Central memory CD4-positive, alpha-beta T cell (primary cell): ENCODE data around the gene SLC17A2.
A peak's percentile ranks its signal among the peaks of the same experiment; 100 is the strongest.

ENCODE experiments used
- DNase-seq: peaks from one replicate; pipeline ENCODE4 v3.0.0; 2022

The SLC17A2 gene

DNA sequence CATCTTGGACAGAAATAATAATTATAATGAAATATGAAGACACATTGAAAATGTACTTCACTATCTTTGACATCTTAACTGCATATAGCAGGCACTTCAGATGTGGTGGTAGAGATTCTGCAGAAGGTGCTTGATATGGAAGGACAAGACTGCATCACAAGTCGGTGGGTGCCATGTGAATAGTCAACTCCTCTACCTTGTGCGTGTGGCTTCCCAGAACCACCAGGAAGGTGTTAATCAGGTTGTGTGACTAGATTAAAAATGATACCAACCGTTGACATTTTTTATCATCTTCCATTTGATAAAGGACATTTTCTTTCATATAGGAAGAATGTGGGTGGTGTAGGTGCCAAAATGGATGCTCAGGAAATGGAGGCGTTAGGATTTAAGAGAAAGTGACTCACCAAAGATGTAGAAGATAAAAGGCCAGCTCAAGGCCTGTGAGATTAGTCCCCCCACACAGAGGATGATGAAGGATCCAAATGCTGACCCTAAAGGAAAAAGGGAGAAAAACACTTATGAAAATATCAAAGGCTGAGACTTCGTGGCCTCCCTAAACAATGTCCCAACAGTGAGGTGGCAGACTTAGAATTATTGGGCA, 12.3 kb downstream of the SLC17A2 start:
- DNase-seq = no peak

DNA sequence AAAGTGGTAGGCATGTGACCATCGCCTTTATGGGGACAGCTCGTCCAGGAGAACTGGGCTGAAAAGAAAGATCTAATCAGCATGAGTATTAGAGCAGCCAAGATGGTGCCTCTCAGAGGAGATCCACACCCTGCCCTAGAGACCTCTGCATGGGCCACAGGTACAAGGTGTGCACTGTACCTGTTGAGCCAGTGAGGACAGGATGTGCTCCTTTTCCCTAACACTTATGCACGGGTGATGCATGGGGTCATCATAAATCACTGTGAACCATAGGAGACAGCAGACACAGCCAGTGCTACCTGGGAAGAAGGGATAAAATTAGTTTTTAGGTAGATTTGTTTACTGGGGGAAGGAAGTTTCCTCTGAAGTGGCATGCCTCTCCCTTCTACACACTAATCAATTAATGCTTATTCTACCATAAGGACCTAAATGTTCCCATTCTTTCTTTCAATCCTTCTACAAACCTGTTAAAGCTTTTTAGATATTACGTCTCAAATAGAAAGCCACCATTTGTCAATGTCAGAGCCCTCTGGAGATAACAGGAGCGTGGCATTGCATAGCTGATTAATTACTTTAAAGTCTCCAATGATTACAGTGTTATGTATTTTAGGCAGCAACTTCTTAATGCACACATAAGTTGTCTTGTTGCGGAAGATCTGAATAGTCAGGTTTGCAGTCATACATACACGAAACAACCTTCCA, 13.6 kb downstream of the SLC17A2 start:
- DNase-seq = no peak

DNA sequence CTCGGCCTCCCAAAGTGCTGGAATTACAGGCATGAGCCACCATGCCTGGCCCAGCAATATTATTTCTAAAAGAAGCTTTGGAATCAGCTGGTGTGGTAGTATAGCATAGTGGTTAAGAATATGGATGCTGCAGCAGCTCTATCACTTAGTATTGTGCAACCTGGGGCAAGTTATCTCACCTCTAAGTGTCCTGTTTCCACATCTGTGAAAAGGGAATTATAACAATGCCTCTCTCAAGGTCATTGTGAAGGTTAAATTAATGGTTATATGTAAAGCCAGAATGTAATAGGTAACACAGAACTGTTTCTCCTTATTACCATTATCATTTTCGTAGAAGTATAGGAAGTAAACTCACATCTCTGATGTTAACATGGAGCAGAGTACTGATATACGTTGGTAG, 14.2 kb downstream of the SLC17A2 start:
- no peak for DNase-seq

DNA sequence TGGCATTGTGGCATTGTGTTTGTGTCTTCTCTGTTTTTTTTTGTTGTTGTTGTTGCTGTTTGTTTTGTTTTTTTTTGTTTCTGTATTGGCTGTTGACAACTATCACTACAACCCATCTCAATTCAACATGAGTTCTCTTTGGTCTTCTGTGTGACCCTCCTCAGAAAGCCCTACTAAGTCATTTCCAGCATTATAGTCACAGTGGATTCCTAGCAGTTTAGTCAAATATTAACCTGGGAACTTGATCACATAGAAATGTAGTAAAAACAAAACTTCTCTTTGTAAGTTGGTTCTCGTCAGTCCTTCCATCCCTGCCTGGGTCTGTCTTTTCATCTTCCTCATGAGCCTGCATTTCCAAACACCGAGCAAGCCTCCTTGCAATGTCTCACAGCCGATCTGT, 16.8 kb downstream of the SLC17A2 start:
- no peak for DNase-seq

DNA sequence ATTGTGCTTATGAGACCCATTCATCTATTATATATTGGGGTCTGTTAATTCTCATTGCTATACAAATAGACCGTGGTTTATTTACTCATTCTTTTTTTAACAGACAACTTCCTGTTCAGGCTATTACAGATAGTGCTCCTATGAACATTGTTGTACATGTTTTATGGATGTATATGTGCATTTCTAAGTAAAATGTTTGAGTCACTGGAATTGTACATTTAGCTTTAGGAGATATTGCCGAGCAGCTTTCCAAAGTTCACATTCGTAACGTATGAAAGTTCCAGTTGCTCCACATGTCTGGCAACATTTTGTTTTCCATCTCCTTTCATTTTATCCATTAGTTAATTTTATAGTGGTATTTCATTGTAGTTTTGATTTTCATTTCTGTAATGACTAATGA, 19.1 kb downstream of the SLC17A2 start:
- no peak for DNase-seq

DNA sequence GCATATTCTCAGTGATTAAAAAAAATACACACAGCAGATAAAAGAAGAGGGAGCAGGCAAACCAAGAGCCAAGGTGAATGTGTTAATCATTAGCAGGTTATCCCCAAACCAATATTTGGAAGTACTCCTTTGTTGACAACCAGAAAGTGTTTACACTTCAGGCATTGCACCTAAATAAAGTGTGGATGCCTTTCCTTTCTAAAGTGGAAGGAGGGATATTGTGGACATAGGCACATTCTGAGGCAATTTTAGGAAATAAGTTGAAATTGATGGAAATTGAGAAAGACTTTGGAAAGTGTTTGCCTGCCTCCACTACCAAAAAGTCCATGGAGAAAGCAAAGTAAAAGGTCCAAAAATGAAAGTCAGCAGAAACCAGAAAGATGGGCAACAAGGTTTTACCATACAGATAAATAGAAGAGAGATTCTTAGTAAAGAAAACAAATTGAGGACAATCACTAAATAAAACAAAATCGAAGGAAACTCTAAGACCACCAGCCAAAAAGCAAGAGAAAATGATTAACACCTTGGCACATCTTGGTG, 22.9 kb downstream of the SLC17A2 start:
- no peak for DNase-seq

DNA sequence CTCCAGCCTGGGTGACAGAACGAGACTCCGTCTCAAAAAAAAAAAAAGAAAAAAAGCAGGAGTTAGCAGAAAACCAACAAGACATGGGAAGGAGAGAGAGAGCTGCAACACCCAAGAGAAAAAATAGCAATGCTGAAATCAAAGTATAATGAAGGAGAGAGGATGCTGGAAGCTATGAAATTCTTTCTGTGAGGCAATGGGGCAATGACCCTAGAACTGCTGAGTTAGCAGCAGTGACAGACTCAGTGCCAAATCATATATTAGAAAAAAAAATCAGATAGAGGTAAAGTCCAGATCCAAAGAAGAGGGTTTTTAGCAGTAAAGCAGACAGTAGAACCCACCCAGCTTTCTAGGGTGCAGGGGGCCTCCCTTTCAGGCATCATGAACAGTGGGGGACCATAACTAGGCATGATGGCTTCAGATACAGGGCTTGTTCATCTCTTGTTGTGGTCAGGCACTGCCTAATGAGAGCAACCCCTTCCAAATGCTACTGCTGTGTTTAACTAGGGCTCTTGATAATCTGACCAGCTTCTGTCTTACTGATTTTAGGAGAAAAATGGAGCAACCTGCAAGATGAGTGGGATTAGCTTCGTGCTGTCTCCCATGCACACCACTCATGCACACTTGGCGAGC, 26.9 kb downstream of the SLC17A2 start:
- no peak for DNase-seq

DNA sequence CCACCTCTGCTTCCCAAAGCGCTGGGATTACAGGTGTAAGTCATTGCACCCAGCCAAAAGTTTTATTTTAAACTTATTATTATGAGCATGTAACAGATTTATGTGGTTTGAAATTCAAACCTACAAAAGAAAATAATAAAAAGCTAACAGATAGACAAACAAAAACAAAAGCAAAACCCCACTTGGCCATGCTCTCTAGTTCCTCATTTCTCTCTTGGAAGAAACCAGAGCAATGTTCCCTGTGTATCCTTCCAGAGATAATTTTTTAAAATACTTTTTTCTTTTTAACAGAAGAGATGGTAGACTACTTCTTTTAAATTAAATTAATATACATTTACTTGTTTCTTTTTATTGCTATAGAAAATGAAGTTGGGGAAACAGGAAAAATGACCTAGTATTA, 28.4 kb downstream of the SLC17A2 start:
- DNase-seq = no peak

DNA sequence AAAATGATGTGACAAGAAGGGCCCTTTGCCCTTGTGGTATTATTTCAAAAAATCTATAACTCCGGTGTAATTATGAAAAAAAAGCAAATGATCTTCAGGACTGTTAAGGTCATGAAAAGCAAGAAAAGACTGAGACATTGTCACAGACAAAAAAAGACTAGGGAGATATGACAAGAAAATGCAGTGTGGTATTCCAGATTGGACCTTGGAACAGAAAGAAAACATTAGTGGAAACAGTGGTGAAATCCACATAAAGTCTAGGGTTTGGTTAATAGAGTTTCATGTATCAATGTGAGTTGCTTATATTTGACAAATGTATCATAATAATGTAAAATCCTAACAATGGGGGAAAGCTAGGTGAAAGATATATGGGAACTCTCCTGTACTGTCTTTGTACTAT, 29.6 kb downstream of the SLC17A2 start:
- no peak for DNase-seq

DNA sequence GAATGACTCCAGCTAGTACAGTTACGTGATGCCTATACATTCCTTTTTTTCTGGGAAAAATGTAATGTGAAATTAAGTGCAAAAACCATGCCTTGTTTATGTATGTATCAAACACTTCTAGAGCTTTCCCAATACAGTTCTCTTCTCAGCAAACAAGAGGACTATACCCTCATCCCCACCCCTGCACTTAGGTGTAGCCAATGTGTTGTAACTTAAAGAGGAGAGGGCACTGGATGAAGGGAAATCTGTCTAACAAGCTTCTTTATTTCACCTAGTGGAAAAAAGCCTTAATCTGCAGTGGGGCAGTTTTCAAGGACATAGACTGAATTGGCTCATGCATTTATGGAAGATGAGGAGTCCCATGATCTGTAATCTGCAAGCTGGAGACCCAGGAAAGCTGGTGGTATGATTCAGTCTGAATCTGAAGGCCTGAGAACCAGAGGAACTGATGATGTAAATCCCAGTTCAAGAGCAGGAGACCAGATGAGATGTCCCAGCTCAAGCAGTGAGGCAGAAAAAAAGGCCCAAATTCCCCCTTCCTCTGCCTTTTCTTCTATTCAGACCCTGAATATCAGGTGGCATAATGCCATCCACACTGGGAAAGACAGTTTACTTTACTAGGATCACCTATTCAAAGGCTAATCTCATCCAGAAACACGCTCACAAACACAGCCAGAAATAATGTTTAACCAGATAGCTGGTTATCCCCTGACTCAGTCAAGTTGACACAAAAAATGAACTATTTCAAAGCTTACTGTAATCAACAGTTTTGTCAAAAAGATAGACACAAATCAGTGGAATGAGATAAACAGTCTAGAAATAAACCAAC, 30.7 kb downstream of the SLC17A2 start:
- DNase-seq = no peak

DNA sequence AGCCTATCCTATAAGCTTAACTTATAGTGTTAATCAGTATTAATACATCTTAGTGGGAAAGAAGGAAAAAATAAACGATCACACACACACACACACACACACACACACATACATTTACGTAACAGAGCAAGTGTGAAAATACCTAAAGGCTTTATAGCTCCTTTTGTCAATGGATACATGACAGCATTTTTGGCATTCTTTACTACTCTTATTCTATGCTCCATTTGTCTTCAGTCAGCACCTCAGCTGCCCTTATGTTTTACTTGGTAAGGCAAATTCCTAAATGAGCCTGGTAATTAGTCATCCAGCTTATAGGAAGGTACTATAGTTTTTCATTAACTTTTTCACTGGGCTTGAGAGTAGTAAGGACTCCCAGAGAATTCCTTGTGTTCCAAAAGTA, 31.4 kb downstream of the SLC17A2 start:
- DNase-seq = no peak

DNA sequence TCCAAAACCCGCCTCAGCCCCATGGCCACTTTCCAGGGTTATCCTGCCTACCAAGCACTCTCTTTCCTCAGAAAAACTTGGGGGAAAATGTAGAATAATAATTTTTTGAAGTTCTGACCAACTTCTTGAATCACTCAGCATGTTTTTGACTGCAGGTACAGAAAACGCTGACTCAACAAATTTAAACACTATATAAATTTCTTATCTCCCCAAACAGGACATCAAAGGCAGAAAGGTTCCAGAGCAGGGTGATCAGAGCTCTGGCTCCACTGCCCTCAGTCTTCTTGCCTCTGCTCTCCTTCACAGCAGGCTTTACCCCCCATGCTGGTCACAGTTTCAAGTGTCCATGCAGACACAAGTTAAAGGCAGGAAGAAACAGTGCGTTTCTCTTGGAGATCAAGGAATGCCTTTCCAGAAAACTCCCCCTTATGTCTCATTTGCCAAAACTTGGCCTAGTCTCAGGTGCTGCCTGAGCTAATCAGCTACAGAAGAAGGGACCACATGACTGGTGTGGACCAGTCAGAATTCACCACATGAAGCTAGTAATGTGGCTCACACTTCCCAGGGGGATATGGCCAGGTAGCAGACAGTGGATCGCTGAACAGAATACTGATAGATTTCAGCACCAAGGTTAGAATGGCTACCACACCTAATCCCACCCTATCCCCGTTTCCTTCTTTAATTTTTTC, 32.1 kb downstream of the SLC17A2 start:
- DNase-seq = no peak

DNA sequence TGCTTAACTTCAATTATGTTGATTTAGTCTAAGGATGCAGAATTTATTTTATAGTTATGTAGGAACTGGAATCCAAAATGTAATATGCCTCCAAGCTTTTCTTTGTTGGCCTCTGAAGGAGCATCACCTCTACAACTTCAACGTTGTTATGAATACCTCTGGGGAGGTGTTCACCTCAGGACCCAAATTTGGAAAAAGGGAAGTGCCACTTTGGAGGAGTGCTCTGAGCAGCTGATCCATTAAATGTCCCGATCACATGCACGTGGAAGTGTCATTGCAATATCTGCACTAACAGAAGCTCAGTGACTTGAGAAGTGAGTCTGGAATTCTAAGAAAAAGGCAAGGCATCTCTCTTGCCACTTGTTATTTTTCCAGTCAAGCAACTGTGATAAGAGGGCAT, 34.2 kb downstream of the SLC17A2 start:
- DNase-seq = no peak

DNA sequence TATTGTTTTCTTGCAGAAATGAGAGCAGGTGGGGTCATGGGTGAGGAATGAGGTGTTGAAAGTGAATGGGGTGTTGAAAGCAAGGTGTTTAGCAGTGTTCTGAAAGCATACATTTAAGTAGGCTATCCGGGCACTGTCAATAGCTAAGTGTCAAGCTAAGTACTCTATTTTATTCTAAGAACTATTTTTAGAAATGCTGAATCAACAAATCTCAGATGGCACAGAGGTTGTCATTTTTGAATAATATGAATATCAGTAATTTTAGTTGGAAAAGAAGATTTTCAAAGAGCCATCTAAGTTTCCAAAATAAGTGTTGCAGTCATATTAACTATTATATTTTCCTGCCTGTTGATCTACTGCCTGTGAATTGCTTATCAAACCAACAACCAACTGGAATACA, 34.7 kb downstream of the SLC17A2 start:
- no peak for DNase-seq

DNA sequence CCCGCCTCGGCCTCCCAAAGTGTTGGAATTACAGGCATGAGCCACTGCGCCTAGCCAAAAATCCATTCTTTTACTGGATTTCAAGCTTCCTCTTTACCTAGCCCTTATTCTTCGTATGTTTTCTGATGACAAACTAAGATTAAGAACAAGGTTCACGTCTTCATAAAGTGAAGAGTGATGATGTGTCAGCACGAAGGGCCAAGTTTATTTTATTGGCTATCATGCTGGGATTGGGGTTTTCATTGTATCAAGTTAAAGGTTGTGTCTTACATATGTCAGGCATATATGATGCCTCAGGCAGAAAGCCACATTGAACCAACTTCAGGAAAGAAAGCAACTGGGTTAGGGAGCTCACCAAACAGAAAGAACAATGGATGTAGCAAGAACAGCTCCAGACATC, 36.7 kb downstream of the SLC17A2 start:
- no peak for DNase-seq

DNA sequence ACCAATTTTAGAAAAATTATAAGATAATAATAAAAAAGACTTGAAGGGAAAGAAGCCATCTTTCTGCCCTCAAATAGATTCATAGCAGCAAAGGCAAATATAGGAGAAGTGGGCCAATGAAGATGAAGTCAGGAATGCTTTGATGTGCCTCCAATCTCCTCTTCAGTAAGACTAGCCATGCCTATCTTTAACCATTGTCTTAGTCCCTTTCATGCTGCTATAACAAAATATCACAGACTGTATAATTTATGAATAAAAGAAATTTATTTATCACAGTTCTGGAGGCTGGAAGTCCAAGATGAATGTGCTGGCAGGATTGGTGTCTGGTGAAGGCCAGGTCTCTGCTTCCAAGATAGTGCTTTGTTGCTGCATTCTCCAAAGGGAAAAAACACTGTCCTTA, 37.6 kb downstream of the SLC17A2 start:
- DNase-seq = no peak

DNA sequence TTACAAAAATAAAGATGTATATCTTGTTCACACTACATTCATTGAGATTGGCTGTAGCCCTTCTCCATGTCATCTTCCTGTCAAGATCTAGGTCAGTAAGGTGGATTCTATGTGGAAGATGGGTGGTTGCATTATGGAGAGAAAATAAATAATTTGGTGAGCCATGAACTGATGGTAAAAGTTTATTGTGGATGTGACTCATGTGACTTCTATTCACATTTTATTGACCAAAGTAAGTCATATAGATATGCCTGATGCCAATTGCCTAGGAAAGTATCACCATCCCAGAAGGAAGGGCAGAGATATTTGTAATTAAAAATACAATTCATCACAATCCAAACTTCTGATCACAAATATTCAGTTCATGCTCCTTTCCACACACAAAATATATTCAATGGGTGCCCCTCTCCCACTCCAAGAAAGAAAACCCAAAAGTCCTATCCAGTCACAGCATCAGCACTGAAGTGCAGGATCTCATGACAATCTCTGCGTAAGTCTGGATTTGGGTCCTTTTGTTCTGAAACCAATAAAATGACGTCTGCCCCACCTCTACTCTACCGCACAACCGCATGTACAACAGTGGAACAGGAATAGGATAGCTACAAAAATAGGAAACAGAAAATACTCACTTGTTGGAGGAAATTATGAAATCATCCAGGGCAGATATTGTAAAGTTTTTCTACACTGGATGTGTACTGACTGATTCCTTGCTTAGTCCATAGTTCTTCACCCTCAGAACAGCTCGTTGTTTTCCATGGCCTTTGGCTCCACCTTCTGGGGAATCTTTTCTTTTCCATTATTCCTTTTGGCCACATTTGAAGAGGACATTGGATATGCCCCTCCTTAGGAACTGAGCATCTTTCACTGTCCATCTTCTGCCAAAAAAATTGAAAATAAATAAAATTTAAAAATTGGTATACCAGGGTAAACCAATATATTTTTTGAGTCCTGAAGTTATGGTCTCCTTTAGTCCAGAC, 40.3 kb downstream of the SLC17A2 start:
- peak; percentile 15 for DNase-seq

DNA sequence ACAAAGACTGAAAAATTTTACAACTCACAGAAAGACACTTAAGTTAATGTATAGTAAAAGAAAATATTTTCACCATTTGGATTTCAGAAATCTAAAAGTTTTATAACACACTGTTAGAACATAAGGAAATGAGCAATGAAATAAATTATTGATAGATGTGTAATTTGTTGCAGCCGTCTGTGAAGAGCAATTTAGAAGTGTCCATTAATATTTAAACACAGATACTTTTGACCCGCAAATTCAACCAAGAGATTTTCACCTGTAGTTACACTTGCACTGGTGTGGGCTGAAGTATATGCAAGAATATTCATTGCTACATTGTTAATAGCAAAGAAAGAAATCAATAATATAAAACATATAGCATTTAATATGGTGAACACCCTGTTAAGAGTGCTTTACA, 41.9 kb downstream of the SLC17A2 start:
- DNase-seq = no peak

DNA sequence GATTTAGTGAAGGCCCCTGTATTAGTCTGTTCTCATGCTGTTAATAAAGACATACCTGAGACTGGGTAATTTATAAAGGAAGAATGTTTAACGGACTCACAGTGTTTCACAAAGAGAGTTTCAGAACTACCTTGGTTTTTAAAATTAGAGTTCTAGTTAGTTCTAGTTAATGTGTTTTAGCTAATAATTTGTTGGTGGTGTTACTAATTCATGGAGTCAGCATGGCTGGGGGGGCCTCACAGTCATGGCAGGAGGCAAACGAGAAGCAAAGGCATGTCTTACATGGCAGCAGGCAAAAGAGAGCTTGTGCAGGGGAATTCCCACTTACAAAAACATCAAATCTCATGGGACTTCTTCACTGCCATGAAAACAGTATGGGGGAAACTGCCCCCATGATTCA, 44.4 kb downstream of the SLC17A2 start:
- no peak for DNase-seq

DNA sequence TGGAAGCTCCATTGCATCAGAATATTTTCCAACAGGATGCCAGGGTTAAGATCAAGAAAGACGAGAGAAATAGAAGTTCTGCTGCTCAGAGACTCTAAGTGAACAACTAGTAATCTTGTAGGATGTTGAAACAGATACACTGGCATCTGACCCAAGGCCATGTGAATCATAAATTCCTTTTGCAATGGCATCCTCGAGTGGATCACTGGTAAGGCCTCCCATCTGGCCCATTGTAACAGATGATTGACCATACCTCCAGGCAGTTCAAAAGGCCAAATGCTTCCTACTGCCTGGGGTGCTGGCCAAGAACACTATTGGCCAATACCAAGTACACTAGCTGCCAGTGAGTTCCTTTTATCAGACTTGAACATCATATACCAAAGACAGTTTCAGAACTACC, 46.5 kb downstream of the SLC17A2 start:
- no peak for DNase-seq

DNA sequence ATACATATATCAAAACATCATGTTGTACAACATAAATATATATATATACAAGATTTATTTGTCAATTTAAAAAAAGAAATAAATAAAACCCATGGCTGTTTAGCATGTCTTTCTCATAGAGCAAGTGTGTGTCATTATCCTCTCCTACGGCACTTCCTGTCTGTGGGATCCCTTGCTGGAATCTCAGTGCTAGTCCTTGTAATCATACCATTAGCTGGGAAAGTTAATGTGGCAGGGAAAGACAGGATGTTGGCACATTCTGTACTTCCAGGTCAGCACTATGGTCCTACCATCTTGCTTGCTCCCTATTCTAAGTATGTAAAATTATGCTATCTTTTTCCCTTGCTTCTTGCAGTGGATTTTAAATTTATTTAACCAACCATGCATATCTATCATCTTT, 47.0 kb downstream of the SLC17A2 start:
- DNase-seq = no peak
